ENCODE measurements around the gene RPS3A.

RPS3A gene

GRCh38 chr4:151091047-151091446 is 8.4 kb upstream of the RPS3A start:
- TF ChIP-seq RARB (CRISPR knock-in tag; IDR thresholded peaks at IDR 0.05) = no peak
- no peak for TF ChIP-seq TSHZ2 (CRISPR knock-in tag; IDR thresholded peaks at IDR 0.05)
- TF ChIP-seq CREB5 (CRISPR knock-in tag; IDR thresholded peaks at IDR 0.05; ENCODE audit: low read depth) = no peak
- TF ChIP-seq PATZ1 (CRISPR knock-in tag; IDR thresholded peaks at IDR 0.05; ENCODE audit: borderline replicate concordance) = no peak
- no peak for TF ChIP-seq CSDC2 (CRISPR knock-in tag; IDR thresholded peaks at IDR 0.05)
- TF ChIP-seq GLIS3 (CRISPR knock-in tag; IDR thresholded peaks at IDR 0.05) = no peak
- no peak for TF ChIP-seq ZC3H10 (CRISPR knock-in tag; IDR thresholded peaks at IDR 0.05)
- no peak for TF ChIP-seq BACH2 (CRISPR knock-in tag; IDR thresholded peaks at IDR 0.05; ENCODE audit: borderline replicate concordance)
- no peak for TF ChIP-seq ESRRG (CRISPR knock-in tag; IDR thresholded peaks at IDR 0.05)
- TF ChIP-seq ISL1 (CRISPR knock-in tag; IDR thresholded peaks at IDR 0.05) = no peak
- no peak for ATAC-seq

- no peak for ATAC-seq
- TF ChIP-seq CREB5 (CRISPR knock-in tag; IDR thresholded peaks at IDR 0.05; ENCODE audit: low read depth) = no peak
- TF ChIP-seq OSR1 (CRISPR knock-in tag; IDR thresholded peaks at IDR 0.05) = no peak
- TF ChIP-seq TOX (CRISPR knock-in tag; IDR thresholded peaks at IDR 0.05; ENCODE audit: borderline replicate concordance) = no peak
These were observed 6.9 kb upstream of the RPS3A start for GRCh38 chr4:151092488-151092887.

GRCh38 chr4:151093203-151093602 is 6.2 kb upstream of the RPS3A start:
- TF ChIP-seq CREB5 (CRISPR knock-in tag; IDR thresholded peaks at IDR 0.05; ENCODE audit: low read depth) (no peak), TOX (CRISPR knock-in tag; IDR thresholded peaks at IDR 0.05; ENCODE audit: borderline replicate concordance) (no peak), ZFP3 (CRISPR knock-in tag; IDR thresholded peaks at IDR 0.05) (no peak), PPARA (CRISPR knock-in tag; IDR thresholded peaks at IDR 0.05; ENCODE audit: borderline replicate concordance) (no peak), ESRRG (CRISPR knock-in tag; IDR thresholded peaks at IDR 0.05) (no peak), TSHZ2 (CRISPR knock-in tag; IDR thresholded peaks at IDR 0.05) (no peak), ZC3H10 (CRISPR knock-in tag; IDR thresholded peaks at IDR 0.05) (no peak), TCF4 (CRISPR knock-in tag; IDR thresholded peaks at IDR 0.05; ENCODE audit: borderline replicate concordance) (no peak), ZNF8 (CRISPR knock-in tag; IDR thresholded peaks at IDR 0.05) (no peak), RARB (CRISPR knock-in tag; IDR thresholded peaks at IDR 0.05) (no peak), POU6F1 (CRISPR knock-in tag; IDR thresholded peaks at IDR 0.05; ENCODE audit: borderline replicate concordance, low read depth) (no peak), CSDC2 (CRISPR knock-in tag; IDR thresholded peaks at IDR 0.05) (no peak), ZNF70 (CRISPR knock-in tag; IDR thresholded peaks at IDR 0.05) (no peak), GLIS3 (CRISPR knock-in tag; IDR thresholded peaks at IDR 0.05) (no peak), CSRNP3 (CRISPR knock-in tag; IDR thresholded peaks at IDR 0.05) (no peak)
- no peak for ATAC-seq
